Type B pancreatic cell (in vitro differentiated cells): ENCODE results near the gene JMJD6. TPM values are rescaled to one million over a fixed set of nuclear protein-coding genes. Genes with fewer than 3 reads are reported as not detected.

Experiments
- DNase-seq: peaks from one replicate; pipeline ENCODE4 v3.0.0; 2021; ENCODE audit warnings: mixed read lengths; ENCODE audit not compliant: unreplicated experiment; ENCODE audit errors: extremely low spot score
- H3K27ac Mint-ChIP-seq: 2 replicates; pipeline ENCODE4 v1.8.0; 2021; ENCODE audit warnings: mild to moderate bottlenecking, mixed read lengths
- H3K27me3 Mint-ChIP-seq: 2 replicates; pipeline ENCODE4 v1.8.0; 2021; ENCODE audit warnings: mixed read lengths
- H3K36me3 Mint-ChIP-seq: 2 replicates; pipeline ENCODE4 v1.8.0; 2021; ENCODE audit warnings: mixed read lengths
- H3K4me1 Mint-ChIP-seq: one replicate; pipeline ENCODE4 v1.8.0; 2021; ENCODE audit warnings: mixed read lengths; ENCODE audit not compliant: unreplicated experiment
- H3K4me3 Mint-ChIP-seq: 2 replicates; pipeline ENCODE4 v1.8.0; 2021; ENCODE audit warnings: mild to moderate bottlenecking, mixed read lengths
- H3K9me3 Mint-ChIP-seq: 2 replicates; pipeline ENCODE4 v1.8.0; 2021; ENCODE audit warnings: mixed read lengths
- total RNA-seq: library from RNA; stranded (reverse); gene quantifications from 2 replicates; pipeline ENCODE4 v1.2.1, GENCODE V29; 2021; ENCODE audit warnings: low replicate concordance
- TF ChIP-seq, protein P1 (sequence below): fragments of 200-600 bp; sonication (generic); conservative IDR thresholded peaks from 2 replicates; pipeline ENCODE4 v1.5.0; 2021; ENCODE audit warnings: antibody characterized with exemption, mild to moderate bottlenecking

JMJD6 gene
- total RNA-seq, 1 donor from 2014 or later: 23.6 TPM

DNA sequence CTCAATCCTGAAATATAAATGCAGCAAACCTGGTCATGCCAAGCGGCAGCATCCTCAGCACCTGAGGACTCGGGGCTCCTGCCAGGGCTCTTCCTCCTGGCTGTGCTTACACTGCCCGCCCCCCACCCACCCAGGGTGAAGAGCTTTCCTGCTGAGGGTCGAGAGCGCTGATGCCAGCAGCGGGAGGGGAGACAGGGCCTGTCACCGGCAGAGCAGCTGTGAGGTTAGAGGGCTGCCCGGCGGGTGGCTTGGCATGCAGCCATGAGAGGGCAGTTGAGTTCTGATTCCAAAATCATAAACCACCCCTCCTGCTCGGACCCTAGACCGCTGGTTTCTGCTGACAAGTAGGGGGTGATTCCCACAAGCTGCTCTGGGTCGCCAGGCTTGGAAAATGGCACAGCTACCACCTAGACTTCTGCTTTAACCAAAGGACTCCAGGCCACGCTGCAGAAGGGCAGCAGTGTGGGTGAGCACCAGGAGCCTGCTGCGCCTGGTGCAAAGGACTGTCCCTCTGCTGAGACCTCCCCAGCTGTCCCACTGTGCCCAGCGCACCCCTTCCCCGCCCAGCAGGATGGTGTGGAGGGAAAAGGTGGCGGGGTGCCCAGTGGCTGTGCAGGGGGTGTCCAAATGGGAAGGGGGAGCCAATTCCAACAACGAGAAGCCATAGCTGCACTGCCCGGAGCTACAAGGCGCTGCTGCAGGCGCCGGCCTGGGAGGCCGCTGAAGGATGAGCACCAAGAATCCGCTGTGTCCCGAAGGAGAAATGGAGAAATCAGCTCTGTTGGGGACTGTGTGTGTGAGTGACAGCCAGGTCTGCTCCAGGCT lies 42.3 kb downstream of the JMJD6 start:
- TF ChIP-seq, protein P1, sequence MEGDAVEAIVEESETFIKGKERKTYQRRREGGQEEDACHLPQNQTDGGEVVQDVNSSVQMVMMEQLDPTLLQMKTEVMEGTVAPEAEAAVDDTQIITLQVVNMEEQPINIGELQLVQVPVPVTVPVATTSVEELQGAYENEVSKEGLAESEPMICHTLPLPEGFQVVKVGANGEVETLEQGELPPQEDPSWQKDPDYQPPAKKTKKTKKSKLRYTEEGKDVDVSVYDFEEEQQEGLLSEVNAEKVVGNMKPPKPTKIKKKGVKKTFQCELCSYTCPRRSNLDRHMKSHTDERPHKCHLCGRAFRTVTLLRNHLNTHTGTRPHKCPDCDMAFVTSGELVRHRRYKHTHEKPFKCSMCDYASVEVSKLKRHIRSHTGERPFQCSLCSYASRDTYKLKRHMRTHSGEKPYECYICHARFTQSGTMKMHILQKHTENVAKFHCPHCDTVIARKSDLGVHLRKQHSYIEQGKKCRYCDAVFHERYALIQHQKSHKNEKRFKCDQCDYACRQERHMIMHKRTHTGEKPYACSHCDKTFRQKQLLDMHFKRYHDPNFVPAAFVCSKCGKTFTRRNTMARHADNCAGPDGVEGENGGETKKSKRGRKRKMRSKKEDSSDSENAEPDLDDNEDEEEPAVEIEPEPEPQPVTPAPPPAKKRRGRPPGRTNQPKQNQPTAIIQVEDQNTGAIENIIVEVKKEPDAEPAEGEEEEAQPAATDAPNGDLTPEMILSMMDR: no peak
- no peaks in the 10 kb centered on the region for H3K9me3 Mint-ChIP-seq
- H3K36me3 Mint-ChIP-seq: peaks cover 12% of the 10 kb centered on the region
- H3K27ac Mint-ChIP-seq: no peak overlapping the region
- no peak for DNase-seq
- H3K4me3 Mint-ChIP-seq: no peak overlapping the region
- peaks cover 39% of the 10 kb centered on the region for H3K4me1 Mint-ChIP-seq
- no peaks in the 10 kb centered on the region for H3K27me3 Mint-ChIP-seq

DNA sequence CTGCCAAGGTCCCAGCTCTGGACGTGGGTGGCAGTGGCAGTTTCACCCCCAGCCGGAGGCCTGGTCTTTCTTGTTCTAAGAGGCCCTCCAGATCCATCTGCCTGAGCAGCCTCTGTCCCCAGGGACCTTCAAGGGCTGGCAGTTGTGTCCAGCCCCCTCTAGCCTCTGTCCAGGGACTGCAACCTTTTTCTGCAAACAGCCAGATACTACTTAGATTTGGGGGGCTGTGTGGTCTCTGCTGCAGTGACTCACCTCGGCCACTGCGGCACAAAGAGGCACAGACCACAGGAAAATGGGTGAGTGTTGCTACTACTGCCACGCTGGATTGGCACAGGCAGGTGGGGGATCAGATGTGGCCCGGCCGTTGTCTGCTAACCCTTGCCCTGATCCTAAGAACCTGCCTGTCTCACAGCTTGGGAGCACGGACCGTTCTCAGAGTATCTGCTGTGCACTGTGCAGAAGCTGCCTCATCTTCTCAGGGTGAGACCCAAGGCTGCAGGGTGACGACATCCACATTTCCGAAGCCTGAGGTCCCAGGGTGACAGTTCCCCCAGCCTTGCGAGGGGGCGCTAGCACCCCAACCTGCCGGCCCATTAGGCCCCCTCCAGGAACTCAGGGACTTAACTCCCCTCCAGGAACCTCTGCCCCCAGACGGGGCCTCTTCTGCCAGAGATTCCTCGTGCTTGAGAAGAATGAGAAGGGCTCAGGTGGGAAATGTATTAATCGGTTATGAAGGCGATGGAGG lies 43.2 kb downstream of the JMJD6 start:
- H3K4me3 Mint-ChIP-seq: no peak overlapping the region
- no peaks in the 10 kb centered on the region for H3K27me3 Mint-ChIP-seq
- no peaks in the 10 kb centered on the region for H3K9me3 Mint-ChIP-seq
- H3K27ac Mint-ChIP-seq: no peak overlapping the region
- no peak for DNase-seq
- peaks cover 8% of the 10 kb centered on the region for H3K36me3 Mint-ChIP-seq
- peaks cover 32% of the 10 kb centered on the region for H3K4me1 Mint-ChIP-seq
- TF ChIP-seq, protein P1: peak; percentile 34

DNA sequence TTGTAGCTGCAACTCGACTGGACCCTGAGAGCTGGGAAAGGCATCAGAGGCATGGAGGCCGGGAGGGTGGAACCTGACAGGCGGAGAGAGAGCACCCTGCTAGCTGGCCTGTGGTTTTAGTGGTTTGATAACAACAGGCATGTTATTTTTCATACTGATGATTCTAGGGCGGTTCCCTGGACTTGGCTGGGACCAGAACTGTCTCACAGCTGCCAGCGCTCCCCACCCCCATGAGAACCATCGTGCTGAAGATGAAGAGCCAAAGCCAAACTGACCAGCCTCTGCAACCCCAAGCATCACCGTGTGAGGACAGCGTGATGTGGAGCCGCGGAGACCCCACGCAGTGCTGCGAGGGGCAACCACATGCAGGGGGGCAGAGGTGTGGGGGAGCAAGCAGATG lies 44.1 kb downstream of the JMJD6 start:
- Mint-ChIP-seq H3K36me3 (peaks cover 4% of the 10 kb centered on the region), H3K4me1 (peaks cover 28% of the 10 kb centered on the region), H3K27ac (no peak overlapping the region), H3K9me3 (no peaks in the 10 kb centered on the region), H3K27me3 (no peaks in the 10 kb centered on the region), H3K4me3 (no peak overlapping the region)
- TF ChIP-seq, protein P1: no peak
- DNase-seq: no peak

DNA sequence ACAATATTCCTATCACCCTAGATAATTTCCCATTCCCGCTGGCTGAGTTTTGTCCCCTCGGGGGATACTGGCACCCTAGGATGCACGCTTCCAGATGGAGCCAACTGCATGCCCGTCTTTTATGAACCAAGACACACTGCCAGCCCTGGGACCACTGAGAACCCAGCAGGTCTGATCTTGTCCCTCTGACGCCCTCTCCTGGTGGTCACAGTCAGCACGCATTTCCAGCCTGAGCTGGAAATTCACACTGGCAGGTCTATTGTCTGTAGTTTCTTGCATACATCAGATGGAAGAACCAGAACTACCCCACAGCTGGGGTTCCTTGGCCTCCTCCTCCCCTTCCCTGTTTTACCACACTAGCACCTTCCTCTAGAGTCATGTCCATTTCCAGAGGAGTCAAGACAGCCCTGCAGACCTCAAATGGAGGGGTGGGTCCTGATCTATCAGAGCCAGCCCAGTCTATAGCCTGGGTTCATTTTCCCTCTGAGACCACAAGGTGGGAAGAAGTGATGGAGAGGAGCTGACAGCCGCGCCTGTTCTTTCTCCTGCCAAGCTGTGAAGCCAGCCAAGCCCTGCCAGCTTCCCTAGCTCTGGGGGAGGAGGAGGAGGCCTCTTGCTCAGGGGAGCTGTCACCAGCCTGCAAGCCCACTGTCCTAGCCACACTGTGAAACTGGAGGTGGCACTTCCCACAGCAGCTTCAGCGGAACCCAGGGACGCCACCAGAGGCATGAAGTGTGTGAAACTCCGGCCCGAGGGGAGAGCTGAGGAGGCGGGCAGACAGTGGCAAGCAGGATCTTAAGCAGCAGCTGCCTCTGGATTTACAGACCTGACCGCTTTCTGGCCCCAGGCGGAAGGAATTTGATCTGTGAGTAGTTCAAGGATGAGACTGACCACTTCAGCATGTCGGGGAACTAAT lies 44.9 kb downstream of the JMJD6 start:
- Mint-ChIP-seq H3K4me1 (peaks cover 22% of the 10 kb centered on the region), H3K9me3 (no peaks in the 10 kb centered on the region), H3K27me3 (no peaks in the 10 kb centered on the region), H3K27ac (peak overlapping the region; percentile 72), H3K4me3 (peak overlapping the region; percentile 15), H3K36me3 (peaks cover 4% of the 10 kb centered on the region)
- TF ChIP-seq, protein P1: peak; percentile 90
- no peak for DNase-seq

DNA sequence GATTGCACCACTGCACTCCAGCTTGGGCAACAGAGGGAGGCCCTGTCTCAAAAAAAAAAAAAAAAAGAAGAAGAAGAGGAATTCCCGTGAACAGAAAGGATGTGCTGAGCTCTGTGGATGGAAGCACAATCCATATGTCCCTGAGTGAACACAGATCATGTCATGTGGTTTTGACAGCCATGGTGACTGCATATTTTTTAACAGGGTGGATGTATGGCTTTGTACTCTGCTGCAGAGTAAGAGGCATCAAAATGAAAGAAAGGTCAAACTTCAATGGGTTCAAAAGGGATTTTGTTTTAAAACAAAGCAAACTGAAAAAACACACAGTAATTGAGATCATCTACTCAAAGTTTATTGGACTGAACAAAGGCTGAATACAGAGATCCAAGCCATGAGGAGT lies 47.2 kb downstream of the JMJD6 start:
- Mint-ChIP-seq H3K27ac (no peak overlapping the region), H3K9me3 (no peaks in the 10 kb centered on the region), H3K4me1 (peaks cover 20% of the 10 kb centered on the region), H3K4me3 (no peak overlapping the region), H3K36me3 (peaks cover 4% of the 10 kb centered on the region), H3K27me3 (no peaks in the 10 kb centered on the region)
- DNase-seq: no peak
- TF ChIP-seq, protein P1: no peak
